GM12891 (cell line): ENCODE results near the gene SLC12A1.

Source experiments
- POLR2A ChIP-seq: IDR thresholded peaks from 2 replicates; pipeline ENCODE4 v1.6.1; 2011; ENCODE audit warnings: low read depth, low read length, control low read depth
- POLR2AphosphoS5 ChIP-seq: IDR thresholded peaks from 2 replicates; pipeline ENCODE4 v1.6.1; 2011; ENCODE audit warnings: low read depth, low read length, control low read depth
- TAF1 ChIP-seq: IDR thresholded peaks from 2 replicates; pipeline ENCODE4 v1.6.1; 2011; ENCODE audit warnings: low read depth, low read length, control low read depth

DNA sequence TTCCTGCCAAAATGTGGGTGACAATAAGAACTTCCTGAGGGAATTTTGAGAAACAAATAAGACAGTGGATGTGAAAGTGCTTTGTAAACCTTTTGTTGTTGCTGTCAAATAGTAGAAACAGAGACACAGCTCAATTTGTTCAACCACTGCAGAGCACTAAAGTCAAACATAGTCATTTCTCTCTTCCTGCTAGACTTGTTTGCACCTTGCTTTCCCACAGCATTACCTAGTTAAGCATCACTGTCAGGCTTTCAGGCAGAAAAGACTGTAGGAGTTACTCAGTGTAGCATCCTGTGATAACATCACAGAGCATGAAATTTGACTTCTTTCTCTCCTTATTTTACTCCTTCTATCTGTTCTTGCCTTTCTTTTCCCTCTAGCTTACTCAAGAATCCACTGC is 27.1 kb downstream of the SLC12A1 start:
- TF ChIP-seq POLR2A (no peak), POLR2AphosphoS5 (no peak), TAF1 (no peak)
